Caco-2 (cell line): ENCODE measurements around the gene FIBCD1. TPM values are rescaled to one million over a fixed set of nuclear protein-coding genes. Genes with fewer than 3 reads are reported as not detected.

Experiments used
- BruUV-seq: library from RNA; stranded (reverse); fragments of 400-500 nt; replicated peaks from 2 replicates; lab custom pipeline; 2021; lab: Mats Ljungman, UMichigan
- CTCF ChIA-PET: fragments of 300-600 bp; sonication (Branson Sonifier 250); formaldehyde crosslinking; loops from one replicate; lab custom pipeline; 2022; ENCODE audit warnings: antibody characterized with exemption; lab: Charles Lee
- POLR2A ChIA-PET: fragments of 300-600 bp; sonication (Branson Sonifier 250); formaldehyde crosslinking; loops from one replicate; lab custom pipeline; 2022; ENCODE audit warnings: antibody characterized with exemption; lab: Charles Lee
- DNase-seq, 2 experiments: peaks; one replicate each; pipeline versions ENCODE4 v3.0.0 to v3.0.0-alpha.2; 2020 to 2022
- H3K27me3 ChIP-seq: replicated peaks from 2 replicates; pipeline ENCODE4 v1.6.0; 2011; ENCODE audit warnings: low read length; ENCODE audit not compliant: control insufficient read depth, insufficient read depth
- H3K36me3 ChIP-seq: 2 replicates; pipeline ENCODE4 v1.5.1; 2011; ENCODE audit warnings: low read length; ENCODE audit not compliant: control insufficient read depth, insufficient read depth
- H3K4me1 ChIP-seq: fragments of 250-450 bp; sonication (Bioruptor Pico); 2 replicates; pipeline ENCODE4 v1.5.1; 2020; ENCODE audit warnings: mild to moderate bottlenecking
- H3K4me3 ChIP-seq: 2 replicates; pipeline ENCODE4 v1.5.1; 2011; ENCODE audit warnings: low read depth, mild to moderate bottlenecking, control low read depth, low read length
- H3K9me3 ChIP-seq: fragments of 250-450 bp; sonication (Bioruptor Pico); 2 replicates; pipeline ENCODE4 v1.5.1; 2020; ENCODE audit warnings: mild to moderate bottlenecking, moderate library complexity
- H3K27ac Mint-ChIP-seq: one replicate; pipeline ENCODE4 v1.8.0; 2022; ENCODE audit warnings: mixed read lengths; ENCODE audit not compliant: unreplicated experiment
- H3K27me3 Mint-ChIP-seq: one replicate; pipeline ENCODE4 v1.8.0; 2022; ENCODE audit warnings: mixed read lengths; ENCODE audit not compliant: insufficient read depth, unreplicated experiment
- H3K36me3 Mint-ChIP-seq: one replicate; pipeline ENCODE4 v1.8.0; 2022; ENCODE audit warnings: mild to moderate bottlenecking, mixed read lengths; ENCODE audit not compliant: insufficient read depth, unreplicated experiment
- H3K4me1 Mint-ChIP-seq: one replicate; pipeline ENCODE4 v1.8.0; 2022; ENCODE audit warnings: low read depth, mixed read lengths; ENCODE audit not compliant: unreplicated experiment
- H3K4me3 Mint-ChIP-seq: one replicate; pipeline ENCODE4 v1.8.0; 2022; ENCODE audit warnings: mild to moderate bottlenecking, moderate library complexity, mixed read lengths; ENCODE audit not compliant: unreplicated experiment
- H3K9me3 Mint-ChIP-seq: one replicate; pipeline ENCODE4 v1.8.0; 2022; ENCODE audit warnings: mixed read lengths; ENCODE audit not compliant: unreplicated experiment
- CTCF ChIP-seq, 2 experiments: fragments of 200-600 bp in 1 of 2; IDR thresholded peaks; 1 replicate in 1 of 2; 2 replicates in 1 of 2; pipeline versions ENCODE4 v1.5.1 to v1.8.0; 2011 to 2022; ENCODE audit warnings: antibody characterized with exemption in 1 of 2, control low read depth in 1 of 2, inconsistent platforms in 1 of 2, low read depth in 1 of 2, low read length in 1 of 2, mild to moderate bottlenecking in 1 of 2, moderate library complexity in 1 of 2; ENCODE audit not compliant: insufficient read depth in 1 of 2, severe bottlenecking in 1 of 2, unreplicated experiment in 1 of 2
- intact Hi-C: fragments of 100-400 bp; cut with micrococcal nuclease; formaldehyde crosslinking; loops from one replicate; pipeline ENCODE4 v1.10.0; 2022; ENCODE audit not compliant: unreplicated experiment
- total RNA-seq: library from RNA; stranded (reverse); gene quantifications from 2 replicates; pipeline ENCODE4 v1.2.3, GENCODE V29; 2022

FIBCD1 gene
- total RNA-seq, 1 experiment from 2014 or later, result not detected

- no peaks in the 10 kb centered on the region for H3K9me3 Mint-ChIP-seq
- no peak for TF ChIP-seq CTCF (IDR thresholded peaks at IDR 0.05; ENCODE audit: insufficient read depth in 1 of 2, low read depth in 1 of 2, low read length in 1 of 2, severe bottlenecking in 1 of 2, unreplicated experiment in 1 of 2)
- CTCF ChIA-PET, result no interaction called here
- peaks cover 85% of the 10 kb centered on the region for H3K36me3 Mint-ChIP-seq
- peaks cover 3% of the 10 kb centered on the region for H3K36me3 ChIP-seq
- intact Hi-C loops, result no loop called here
- H3K4me3 Mint-ChIP-seq, result no peak overlapping the region
- no peaks in the 10 kb centered on the region for H3K9me3 ChIP-seq
- POLR2A ChIA-PET, result no interaction called here
- H3K4me1 ChIP-seq, result no peaks in the 10 kb centered on the region
- H3K27me3 Mint-ChIP-seq, result no peaks in the 10 kb centered on the region
- H3K27ac Mint-ChIP-seq, result no peak overlapping the region
- no peaks in the 10 kb centered on the region for H3K27me3 ChIP-seq
- H3K4me1 Mint-ChIP-seq, result no peaks in the 10 kb centered on the region
- BruUV-seq, result no TSS peak
- H3K4me3 ChIP-seq, result no peak overlapping the region
- no peak for DNase-seq
Observed at GRCh38 chr9:130879863-130880411, 59.1 kb downstream of the FIBCD1 start.

GRCh38 chr9:130878295-130878694 lies 60.8 kb downstream of the FIBCD1 start:
- no TSS peak for BruUV-seq
- intact Hi-C loops, result no loop called here
- Histone ChIP-seq H3K4me3 (no peak overlapping the region), H3K4me1 (no peaks in the 10 kb centered on the region), H3K27me3 (no peaks in the 10 kb centered on the region), H3K9me3 (no peaks in the 10 kb centered on the region), H3K36me3 (peaks cover 3% of the 10 kb centered on the region)
- no peaks in the 10 kb centered on the region for H3K27me3 Mint-ChIP-seq
- H3K27ac Mint-ChIP-seq, result no peak overlapping the region
- H3K9me3 Mint-ChIP-seq, result no peaks in the 10 kb centered on the region
- TF ChIP-seq CTCF (IDR thresholded peaks at IDR 0.05; ENCODE audit: insufficient read depth in 1 of 2, low read depth in 1 of 2, low read length in 1 of 2, severe bottlenecking in 1 of 2, unreplicated experiment in 1 of 2), result no peak
- H3K4me1 Mint-ChIP-seq, result no peaks in the 10 kb centered on the region
- peaks cover 82% of the 10 kb centered on the region for H3K36me3 Mint-ChIP-seq
- no peak for DNase-seq
- ChIA-PET CTCF (interaction anchor here (0.7 to 1.2 kb wide), 2 partner anchors 12 to 800 kb away, joined by 3 read pairs; no protein-coding TSS in a partner anchor), POLR2A (interaction anchor here (0.7 kb wide), 1 partner anchor 66 kb away, joined by 4 read pairs; no protein-coding TSS in a partner anchor)
- no peak overlapping the region for H3K4me3 Mint-ChIP-seq

- no peak for DNase-seq
- Histone ChIP-seq H3K4me1 (no peaks in the 10 kb centered on the region), H3K9me3 (no peaks in the 10 kb centered on the region), H3K27me3 (no peaks in the 10 kb centered on the region), H3K36me3 (peaks cover 3% of the 10 kb centered on the region), H3K4me3 (no peak overlapping the region)
- no peak overlapping the region for H3K27ac Mint-ChIP-seq
- intact Hi-C loops, result no loop called here
- H3K9me3 Mint-ChIP-seq, result no peaks in the 10 kb centered on the region
- ChIA-PET POLR2A (no interaction called here), CTCF (interaction anchor here (0.6 kb wide), 1 partner anchor 63 kb away, joined by 3 read pairs; no protein-coding TSS in a partner anchor)
- no peak for TF ChIP-seq CTCF (IDR thresholded peaks at IDR 0.05; ENCODE audit: insufficient read depth in 1 of 2, low read depth in 1 of 2, low read length in 1 of 2, severe bottlenecking in 1 of 2, unreplicated experiment in 1 of 2)
- no peaks in the 10 kb centered on the region for H3K27me3 Mint-ChIP-seq
- BruUV-seq, result no TSS peak
- peaks cover 84% of the 10 kb centered on the region for H3K36me3 Mint-ChIP-seq
- H3K4me3 Mint-ChIP-seq, result no peak overlapping the region
- no peaks in the 10 kb centered on the region for H3K4me1 Mint-ChIP-seq
Observed at GRCh38 chr9:130877300-130877699, 61.7 kb downstream of the FIBCD1 start.
